Mucosa of rectum (tissue), 2 donors: ENCODE measurements around the gene ATP11A.

Source experiments
- H3K27ac ChIP-seq, 2 donors: one replicate each; pipeline ENCODE4 v1.7.0; 2013; ENCODE audit warnings: inconsistent platforms in 2 of 2, low read depth in 2 of 2, low read length in 2 of 2
- H3K27me3 ChIP-seq, 2 donors: one replicate each; pipeline ENCODE4 v1.7.0; 2013; ENCODE audit warnings: low read length in 2 of 2; ENCODE audit not compliant: control insufficient read depth in 2 of 2, insufficient read depth in 2 of 2
- H3K36me3 ChIP-seq, 2 donors: one replicate each; pipeline ENCODE4 v1.7.0; 2013; ENCODE audit warnings: low read length in 2 of 2; ENCODE audit not compliant: control insufficient read depth in 2 of 2, insufficient read depth in 2 of 2
- H3K4me1 ChIP-seq, 2 donors: one replicate each; pipeline ENCODE4 v1.7.0; 2013; ENCODE audit warnings: low read length in 2 of 2, mild to moderate bottlenecking in 1 of 2; ENCODE audit not compliant: control insufficient read depth in 2 of 2, insufficient read depth in 2 of 2
- H3K4me3 ChIP-seq, 2 donors: one replicate each; pipeline ENCODE4 v1.7.0; 2013; ENCODE audit warnings: low read length in 2 of 2
- H3K9ac ChIP-seq, 2 donors: one replicate each; pipeline ENCODE4 v1.7.0; 2013; ENCODE audit warnings: low read length in 2 of 2, low read depth in 1 of 2, mild to moderate bottlenecking in 1 of 2
- H3K9me3 ChIP-seq, 2 donors: one replicate each; pipeline ENCODE4 v1.7.0; 2013; ENCODE audit warnings: low read length in 2 of 2; ENCODE audit not compliant: control insufficient read depth in 2 of 2
- donor health status: healthy.
- donor health status: Normal muscosa, but diverticular disease.

Gene ATP11A

DNA sequence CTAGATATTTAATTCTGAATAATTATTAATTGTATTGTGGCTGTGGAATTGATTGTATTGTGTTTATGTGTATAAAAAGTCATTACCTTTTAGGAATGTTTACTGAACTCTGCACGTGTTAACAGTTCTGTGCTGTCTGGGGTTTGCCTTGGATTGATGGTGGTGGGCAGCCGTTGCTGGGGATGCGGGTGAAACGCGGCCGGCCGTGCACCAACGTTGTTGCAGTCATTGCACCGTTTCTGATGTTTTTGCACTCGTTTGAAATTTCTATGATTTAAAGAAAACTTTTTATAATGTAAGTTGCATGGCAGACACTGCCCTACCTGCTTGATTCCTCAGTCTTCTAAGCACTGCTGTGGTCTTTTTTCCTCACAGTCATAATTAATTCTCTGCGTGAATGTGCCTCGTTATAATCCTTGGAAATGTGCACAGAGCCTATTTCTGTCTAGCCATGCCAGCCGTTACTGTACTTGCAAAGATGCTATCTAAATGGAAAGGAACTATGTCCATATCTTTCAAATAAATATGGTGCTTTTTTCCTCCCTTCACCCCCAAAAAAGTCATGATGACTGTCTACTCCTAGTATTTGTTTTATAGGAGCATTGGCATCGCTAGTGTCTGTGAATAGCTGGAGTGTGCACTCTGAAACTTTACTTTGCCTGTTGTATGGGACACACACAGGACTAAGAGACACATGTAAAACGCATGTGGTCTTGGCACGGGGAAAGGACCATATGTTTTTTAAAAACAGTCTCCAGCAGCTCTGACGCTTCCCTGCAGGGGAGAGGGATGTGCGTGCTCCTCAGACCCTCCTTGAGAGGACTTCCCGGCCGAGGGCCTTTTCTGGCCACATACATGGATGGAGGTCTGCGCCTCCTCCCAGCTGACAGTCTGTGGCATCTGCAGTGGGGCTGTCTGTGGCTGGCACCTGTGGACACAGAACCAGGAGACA, 238.5 kb downstream of the ATP11A start:
- Histone ChIP-seq H3K27me3 (peaks cover 0 to 3% of the 10 kb centered on the region in 2 donors), H3K27ac (no peak overlapping the region), H3K36me3 (no peaks in the 10 kb centered on the region), H3K4me1 (peaks cover 17 to 23% of the 10 kb centered on the region in 2 donors), H3K4me3 (no peak overlapping the region), H3K9me3 (peaks cover 0 to 2% of the 10 kb centered on the region in 2 donors), H3K9ac (no peak overlapping the region)

DNA sequence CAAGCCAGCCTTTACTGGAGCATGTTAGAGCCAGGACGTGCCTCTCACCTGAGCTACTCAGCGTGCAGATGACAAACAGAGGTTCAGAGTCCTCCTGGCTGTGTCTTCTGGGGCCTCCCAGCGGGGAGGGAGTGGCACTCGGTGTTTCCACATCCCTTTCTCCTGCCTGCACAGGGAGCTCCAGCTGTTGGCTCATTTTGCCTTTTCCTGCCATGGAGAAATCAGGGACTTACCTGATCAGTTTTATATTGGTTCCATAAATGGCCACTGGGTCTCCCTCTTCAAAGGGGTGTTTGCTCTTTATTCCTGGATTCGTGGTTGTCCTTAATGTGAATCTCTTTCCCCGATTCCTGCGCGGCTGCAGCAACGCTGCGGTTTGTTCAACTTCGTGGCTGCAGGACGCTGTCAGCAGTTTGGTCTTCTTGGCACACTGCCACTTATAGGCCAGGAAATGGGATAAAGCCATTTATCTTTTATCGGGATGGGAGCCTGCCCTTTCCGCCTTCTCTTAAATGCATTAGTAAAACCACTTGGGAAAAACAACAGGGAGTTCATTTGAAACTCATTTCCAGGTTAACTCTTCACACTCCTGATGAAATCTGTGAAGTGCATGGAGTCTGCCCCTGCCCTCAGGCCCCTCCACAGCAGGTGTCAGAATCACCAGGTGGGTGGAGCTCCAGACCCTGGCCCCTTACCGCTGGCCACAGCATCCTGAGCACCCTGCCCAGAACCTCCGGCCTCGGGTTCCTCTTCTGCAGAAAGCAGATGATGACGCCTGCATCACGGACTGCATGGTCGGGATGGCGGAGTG, 239.3 kb downstream of the ATP11A start:
- Histone ChIP-seq H3K9me3 (peaks cover 0 to 2% of the 10 kb centered on the region in 2 donors), H3K9ac (no peak overlapping the region), H3K36me3 (no peaks in the 10 kb centered on the region), H3K27ac (no peak overlapping the region), H3K4me1 (peaks cover 17 to 23% of the 10 kb centered on the region in 2 donors), H3K27me3 (peaks cover 0 to 3% of the 10 kb centered on the region in 2 donors), H3K4me3 (no peak overlapping the region)

DNA sequence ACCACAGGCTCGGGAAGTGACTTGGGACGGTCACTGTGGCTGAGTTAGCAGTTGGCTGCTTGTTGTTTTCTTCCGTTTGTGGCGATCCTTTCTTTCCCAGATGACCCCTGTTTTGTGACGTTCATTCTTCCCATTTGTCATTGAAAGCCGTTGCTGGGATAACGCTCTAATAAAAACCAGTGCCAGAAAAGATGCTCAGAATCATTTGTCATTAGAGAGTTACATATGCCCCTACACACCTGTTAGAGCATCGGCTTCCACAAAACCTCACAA, 239.9 kb downstream of the ATP11A start:
- H3K4me1 ChIP-seq = peaks cover 17 to 23% of the 10 kb centered on the region in 2 donors
- no peak overlapping the region for H3K27ac ChIP-seq
- H3K36me3 ChIP-seq = no peaks in the 10 kb centered on the region
- H3K4me3 ChIP-seq = no peak overlapping the region
- no peak overlapping the region for H3K9ac ChIP-seq
- peaks cover 0 to 2% of the 10 kb centered on the region in 2 donors for H3K9me3 ChIP-seq
- peaks cover 0 to 3% of the 10 kb centered on the region in 2 donors for H3K27me3 ChIP-seq

DNA sequence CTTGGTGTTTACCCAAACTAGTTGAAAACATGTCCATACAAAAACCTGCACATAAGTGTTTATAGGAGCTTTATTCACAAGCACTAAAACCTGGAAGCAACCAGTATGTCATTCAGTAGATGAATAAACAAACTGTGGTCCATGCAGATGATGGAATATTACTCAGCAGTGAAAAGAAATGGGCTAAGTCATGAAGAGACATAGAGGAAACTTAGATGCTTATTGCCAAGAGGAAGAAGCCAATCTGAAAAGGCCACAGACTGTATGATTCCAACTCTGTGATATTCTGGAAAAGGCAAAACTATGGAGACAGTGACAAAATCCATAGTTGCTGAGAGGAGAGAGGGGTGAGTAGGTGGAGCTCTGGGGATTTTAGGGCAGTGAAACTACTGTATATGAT, 240.4 kb downstream of the ATP11A start:
- Histone ChIP-seq H3K4me1 (peaks cover 17 to 23% of the 10 kb centered on the region in 2 donors), H3K9me3 (peaks cover 0 to 2% of the 10 kb centered on the region in 2 donors), H3K27ac (no peak overlapping the region), H3K27me3 (peaks cover 0 to 3% of the 10 kb centered on the region in 2 donors), H3K9ac (no peak overlapping the region), H3K4me3 (no peak overlapping the region), H3K36me3 (no peaks in the 10 kb centered on the region)

DNA sequence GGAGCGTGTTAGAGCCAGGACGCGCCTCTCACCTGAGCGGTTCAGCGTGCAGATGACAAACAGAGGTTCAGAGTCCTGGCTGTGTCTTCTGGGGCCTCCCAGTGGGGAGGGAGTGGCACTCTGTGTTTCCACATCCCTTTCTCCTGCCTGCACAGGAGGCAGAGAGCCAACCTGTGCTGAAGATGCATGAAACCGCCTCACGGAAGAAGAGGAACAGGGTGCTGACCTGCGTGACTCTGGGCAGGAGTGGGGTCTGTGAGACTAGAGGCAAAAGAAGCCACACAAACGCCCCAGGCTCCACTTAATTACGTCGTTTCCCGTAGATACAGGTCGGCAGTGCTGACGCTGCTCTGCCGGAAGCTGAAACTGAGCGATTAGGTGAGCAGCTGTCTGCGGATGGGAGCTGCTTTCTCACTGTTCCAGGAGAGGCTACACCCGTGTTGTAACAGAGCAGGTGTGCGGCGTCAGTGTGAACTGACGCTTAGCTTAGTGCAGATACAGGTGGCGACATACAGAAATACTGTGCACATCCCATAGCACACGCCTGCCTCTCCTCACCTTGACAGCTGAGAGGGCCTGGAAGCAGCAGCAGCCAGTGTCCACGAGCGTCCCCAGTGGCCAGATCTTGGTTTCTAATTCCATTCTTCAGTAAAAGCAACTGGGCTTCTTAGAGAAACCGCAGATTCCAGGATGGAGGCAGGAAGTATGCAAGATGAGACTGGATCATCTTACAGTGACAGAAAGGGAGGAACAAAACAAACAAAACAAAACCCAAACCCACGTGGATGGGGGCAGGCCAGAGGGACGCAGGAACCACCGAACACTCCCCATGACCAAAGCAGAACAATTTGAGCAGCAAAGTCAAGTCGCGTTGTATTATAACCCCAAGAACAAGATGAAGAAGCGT, 241.4 kb downstream of the ATP11A start:
- H3K9ac ChIP-seq = peak overlapping the region in 1 of 2 donors; percentile 26
- H3K4me3 ChIP-seq = peak overlapping the region; percentile 53 to 62
- peaks cover 0 to 2% of the 10 kb centered on the region in 2 donors for H3K9me3 ChIP-seq
- H3K36me3 ChIP-seq = no peaks in the 10 kb centered on the region
- H3K27ac ChIP-seq = peak overlapping the region; percentile 18 to 43
- peaks cover 18 to 23% of the 10 kb centered on the region in 2 donors for H3K4me1 ChIP-seq
- peaks cover 0 to 3% of the 10 kb centered on the region in 2 donors for H3K27me3 ChIP-seq

DNA sequence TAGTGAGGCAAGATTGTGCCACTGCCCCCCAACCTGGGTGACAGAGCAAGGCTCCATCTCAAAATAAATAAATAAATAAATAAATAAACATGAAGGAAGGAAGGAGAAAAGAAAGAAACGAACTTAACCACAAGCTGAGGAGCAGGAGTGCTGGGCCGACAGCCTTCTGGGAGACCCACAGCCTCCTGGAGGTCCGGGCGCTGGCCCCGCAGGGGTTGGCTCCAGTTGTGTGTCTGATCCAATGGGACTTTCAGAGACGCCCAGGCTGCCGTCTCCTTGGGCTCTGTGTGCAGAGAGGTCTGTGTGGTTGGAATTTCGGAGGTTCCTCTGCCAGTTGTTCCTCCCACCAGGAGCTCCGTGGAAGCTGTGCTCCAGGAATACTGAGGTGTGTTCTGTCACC, 243.1 kb downstream of the ATP11A start:
- peaks cover 0 to 3% of the 10 kb centered on the region in 2 donors for H3K27me3 ChIP-seq

DNA sequence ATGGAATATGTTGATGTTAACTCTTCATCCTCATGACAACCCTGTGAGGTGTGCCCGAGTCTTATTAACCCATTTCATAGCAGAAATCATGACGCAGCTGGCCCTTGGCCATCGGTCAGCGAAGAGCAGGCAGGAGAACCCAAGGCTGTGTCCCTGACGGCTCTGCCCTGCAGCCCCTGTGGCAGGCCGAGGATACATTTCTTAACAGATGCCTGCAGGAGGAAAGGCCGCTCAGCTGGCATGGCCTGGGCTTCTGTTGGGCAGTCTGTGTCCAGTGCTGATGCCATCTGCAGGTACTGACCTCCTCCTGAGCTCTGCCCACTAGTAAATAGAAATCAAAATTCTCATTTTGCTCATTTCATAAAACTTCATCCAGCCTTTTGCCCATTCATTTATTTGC, 243.8 kb downstream of the ATP11A start:
- Histone ChIP-seq H3K36me3 (no peaks in the 10 kb centered on the region), H3K27me3 (peaks cover 0 to 3% of the 10 kb centered on the region in 2 donors), H3K9me3 (no peaks in the 10 kb centered on the region), H3K27ac (no peak overlapping the region), H3K9ac (no peak overlapping the region), H3K4me3 (no peak overlapping the region), H3K4me1 (peaks cover 18 to 22% of the 10 kb centered on the region in 2 donors)

More for the DNA sequence above, 243.1 kb downstream of the ATP11A start:
- Histone ChIP-seq H3K27ac (no peak overlapping the region), H3K9me3 (no peaks in the 10 kb centered on the region), H3K4me3 (no peak overlapping the region), H3K9ac (no peak overlapping the region), H3K4me1 (peaks cover 19 to 23% of the 10 kb centered on the region in 2 donors), H3K36me3 (no peaks in the 10 kb centered on the region)

DNA sequence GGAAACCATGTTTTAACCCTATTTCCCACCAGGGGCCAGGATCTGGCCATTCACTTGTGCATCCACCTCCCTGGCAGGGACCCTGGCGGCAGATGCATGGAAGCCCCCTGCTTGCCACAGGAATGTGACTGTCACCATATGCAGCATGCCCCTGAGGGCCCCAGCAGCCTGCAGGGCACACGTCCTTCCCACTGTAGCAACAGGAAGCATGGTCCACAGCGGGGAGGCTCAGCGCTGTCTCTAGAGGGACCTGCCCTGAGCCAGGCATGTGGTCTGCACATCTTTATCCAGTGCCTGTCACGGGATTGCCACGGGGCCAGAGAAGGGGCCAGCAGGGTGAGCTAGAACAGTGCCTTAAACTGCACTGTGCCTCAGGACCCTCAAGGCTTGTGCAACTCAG, 244.2 kb downstream of the ATP11A start:
- no peak overlapping the region for H3K27ac ChIP-seq
- no peak overlapping the region for H3K9ac ChIP-seq
- H3K36me3 ChIP-seq = no peaks in the 10 kb centered on the region
- H3K4me3 ChIP-seq = no peak overlapping the region
- H3K4me1 ChIP-seq = peaks cover 13 to 18% of the 10 kb centered on the region in 2 donors
- H3K27me3 ChIP-seq = peaks cover 0 to 3% of the 10 kb centered on the region in 2 donors
- H3K9me3 ChIP-seq = no peaks in the 10 kb centered on the region
